HCT116 (cell line): ENCODE data around the gene HIGD2A. TPM values are rescaled to one million over a fixed set of nuclear protein-coding genes. Genes with fewer than 3 reads are reported as not detected.

ENCODE experiments used
- ATAC-seq: fragments of 200-7000 bp; cut with Tn5 transposase; 2 replicates; pipeline ENCODE4 v1.9.1; 2020; ENCODE audit warnings: mild to moderate bottlenecking, moderate library complexity
- BruUV-seq: library from RNA; stranded (reverse); fragments of 400-500 nt; replicated peaks from 2 replicates; lab custom pipeline; 2021; lab: Mats Ljungman, UMichigan
- CTCF ChIA-PET: fragments of 300-600 bp; sonication (Branson Sonifier 250); formaldehyde crosslinking; loops from one replicate; lab custom pipeline; 2021; ENCODE audit warnings: antibody characterized with exemption; lab: Charles Lee
- POLR2A ChIA-PET: fragments of 300-600, 350-600 bp; sonication (Branson Sonifier 250); formaldehyde crosslinking; loops from one replicate; lab custom pipeline; 2021; ENCODE audit warnings: antibody characterized with exemption; lab: Charles Lee
- RAD21 ChIA-PET, 2 experiments: fragments of 300-600 bp; sonication (Branson Sonifier 250); formaldehyde crosslinking; loops; one replicate each; lab custom pipeline; 2023; ENCODE audit warnings: low total read pairs in 2 of 2; ENCODE audit not compliant: uncharacterized antibody in 2 of 2, unreplicated experiment in 2 of 2, low non-redundant PET in 1 of 2; lab: Charles Lee
- DNase-seq: peaks from one replicate; pipeline ENCODE4 v3.0.0-alpha.2; 2010; ENCODE audit warnings: low read depth, low spot score
- H2AFZ ChIP-seq: fragments of 200-600 bp; shearing (Covaris generic), sonication (generic); 2 replicates; pipeline ENCODE4 v1.6.1; 2017; ENCODE audit warnings: low read depth, mixed run types, mixed read lengths, antibody characterized with exemption, low read length; ENCODE audit not compliant: poor library complexity, severe bottlenecking
- H3K27ac ChIP-seq: 2 replicates; pipeline ENCODE4 v1.5.1; 2012; ENCODE audit warnings: low read depth, low read length
- H3K27me3 ChIP-seq: fragments of 200-600 bp; sonication (generic); 2 replicates; pipeline ENCODE4 v1.6.1; 2016; ENCODE audit warnings: mixed run types, low read length, mixed read lengths; ENCODE audit not compliant: insufficient read depth
- H3K36me3 ChIP-seq, 2 experiments: fragments of 200-500 bp in 1 of 2; fragments of 200-600 bp in 1 of 2; sonication (Bioruptor generic) in 1 of 2; sonication (generic) in 1 of 2; 2 replicates each; pipeline versions ENCODE4 v1.5.1 to v1.6.1; 2014 to 2016; ENCODE audit warnings: low read length in 2 of 2, inconsistent platforms in 1 of 2, mixed read lengths in 1 of 2, mixed run types in 1 of 2; ENCODE audit not compliant: insufficient read depth in 2 of 2, control insufficient read depth in 1 of 2
- H3K4me1 ChIP-seq, 2 experiments: fragments of 200-600 bp in 1 of 2; sonication (generic) in 1 of 2; 2 replicates each; pipeline versions ENCODE4 v1.5.1 to v1.6.1; 2012 to 2017; ENCODE audit warnings: low read length in 2 of 2, inconsistent platforms in 1 of 2, mild to moderate bottlenecking in 1 of 2, mixed read lengths in 1 of 2, mixed run types in 1 of 2, moderate library complexity in 1 of 2; ENCODE audit not compliant: insufficient read depth in 2 of 2, control insufficient read depth in 1 of 2
- H3K4me2 ChIP-seq: fragments of 200-600 bp; sonication (generic); 2 replicates; pipeline ENCODE4 v1.6.1; 2017; ENCODE audit warnings: mixed run types, low read length, mixed read lengths
- H3K4me3 ChIP-seq, 2 experiments: fragments of 200-600 bp in 1 of 2; sonication (generic) in 1 of 2; replicated peaks in 1 of 2; 2 replicates each; pipeline ENCODE4 v1.5.1; 2011 to 2016; ENCODE audit warnings: low read length in 2 of 2, control low read depth in 1 of 2, low read depth in 1 of 2, mild to moderate bottlenecking in 1 of 2, mixed read lengths in 1 of 2, mixed run types in 1 of 2
- H3K79me2 ChIP-seq: fragments of 200-600 bp; sonication (generic); 2 replicates; pipeline ENCODE4 v1.6.1; 2017; ENCODE audit warnings: mild to moderate bottlenecking, mixed run types, low read length, moderate library complexity, mixed read lengths; ENCODE audit not compliant: insufficient read depth
- H3K9ac ChIP-seq: fragments of 200-600 bp; sonication (generic); 2 replicates; pipeline ENCODE4 v1.6.1; 2016; ENCODE audit warnings: low read length, mixed read lengths
- H3K9me2 ChIP-seq: fragments of 200-600 bp; sonication (generic), shearing (Covaris generic); 2 replicates; pipeline ENCODE4 v1.6.1; 2017; ENCODE audit warnings: mixed run types, mild to moderate bottlenecking, moderate library complexity; ENCODE audit not compliant: insufficient read depth
- H3K9me3 ChIP-seq, 2 experiments: fragments of 200-500 bp in 1 of 2; fragments of 200-600 bp in 1 of 2; sonication (Bioruptor generic) in 1 of 2; sonication (generic) in 1 of 2; 2 replicates each; pipeline ENCODE4 v1.6.1; 2014 to 2017; ENCODE audit warnings: low read length in 2 of 2, mixed read lengths in 2 of 2, inconsistent platforms in 1 of 2, low read depth in 1 of 2, mild to moderate bottlenecking in 1 of 2, mixed run types in 1 of 2, moderate library complexity in 1 of 2; ENCODE audit not compliant: control insufficient read depth in 1 of 2, insufficient read depth in 1 of 2
- H4K20me1 ChIP-seq: fragments of 200-600 bp; sonication (generic), shearing (Covaris generic); 2 replicates; pipeline ENCODE4 v1.6.1; 2017; ENCODE audit warnings: mixed run types, mild to moderate bottlenecking, moderate library complexity; ENCODE audit not compliant: insufficient read depth
- CTCF ChIP-seq, 3 experiments: fragments of 200-600 bp in 1 of 3; sonication (generic) in 1 of 3; IDR thresholded peaks in 2 of 3; conservative IDR thresholded peaks in 1 of 3; 2 replicates each; pipeline ENCODE4 v1.5.1; 2012 to 2017; ENCODE audit warnings: low read depth in 2 of 3, low read length in 2 of 3, antibody characterized with exemption in 1 of 3, borderline replicate concordance in 1 of 3, control low read depth in 1 of 3, mild to moderate bottlenecking in 1 of 3, mixed read lengths in 1 of 3, mixed run types in 1 of 3, moderate library complexity in 1 of 3; ENCODE audit not compliant: insufficient read depth in 1 of 3
- EGR1 ChIP-seq: IDR thresholded peaks from 2 replicates; pipeline ENCODE4 v1.6.1; 2012; ENCODE audit warnings: low read depth
- ELF1 ChIP-seq: IDR thresholded peaks from 2 replicates; pipeline ENCODE4 v1.6.1; 2012; ENCODE audit warnings: low read depth, borderline replicate concordance
- EZH2phosphoT487 ChIP-seq: fragments of 200-600 bp; IDR thresholded peaks from 2 replicates; pipeline ENCODE4 v1.6.1; 2018; ENCODE audit warnings: antibody characterized with exemption, borderline replicate concordance
- FOSL1 ChIP-seq: IDR thresholded peaks from 2 replicates; pipeline ENCODE4 v1.6.1; 2012; ENCODE audit warnings: low read depth
- SP1 ChIP-seq: IDR thresholded peaks from 2 replicates; pipeline ENCODE4 v1.6.1; 2012; ENCODE audit warnings: low read depth
- YY1 ChIP-seq: IDR thresholded peaks from 2 replicates; pipeline ENCODE4 v1.6.1; 2011; ENCODE audit warnings: low read length, low read depth, moderate library complexity, mild to moderate bottlenecking; ENCODE audit not compliant: insufficient replicate concordance; ENCODE audit errors: extremely low read depth
- intact Hi-C: fragments of 100-400 bp; cut with micrococcal nuclease; formaldehyde crosslinking; loops from 2 replicates; pipeline ENCODE4 v1.10.0; 2022
- total RNA-seq: library from RNA; stranded (reverse); gene quantifications from one replicate; pipeline ENCODE4 v1.2.1, GENCODE V29; 2021; ENCODE audit not compliant: unreplicated experiment

HIGD2A gene
- total RNA-seq, 1 experiment from 2014 or later: 130 TPM

GRCh38 chr5:176427971-176428370, 39.4 kb downstream of the HIGD2A start:
- H3K4me2 ChIP-seq: peak overlapping the region; percentile 59
- TF ChIP-seq ELF1 (peak; percentile 41), EZH2phosphoT487 (no peak), FOSL1 (peak; percentile 17; the same call in 1 of the 2 replicates), YY1 (no peak), SP1 (no peak)
- TF ChIP-seq, all 23 proteins: peak for 2
- 0 out of 2 replicates have a peak overlapping the region, but pooled peaks have one; percentile 4 for H3K9ac ChIP-seq
- no peaks in the 10 kb centered on the region for H3K9me2 ChIP-seq
- DNase-seq: peak; percentile 22
- H3K4me3 ChIP-seq: no peak overlapping the region; a peak in 1 of 4 replicates
- ATAC-seq: peak; percentile 61
- no TSS peak for BruUV-seq
- ChIA-PET RAD21 (no interaction called here), POLR2A (no interaction called here), CTCF (no interaction called here)
- H4K20me1 ChIP-seq: no peaks in the 10 kb centered on the region
- H2AFZ ChIP-seq: peak overlapping the region; percentile 83
- H3K27me3 ChIP-seq: no peaks in the 10 kb centered on the region
- H3K4me1 ChIP-seq: peaks cover 0 to 13% of the 10 kb centered on the region in 2 experiments; a peak in 2 of 4 replicates
- intact Hi-C loops: no loop called here
- no peaks in the 10 kb centered on the region for H3K79me2 ChIP-seq
- no peaks in the 10 kb centered on the region for H3K9me3 ChIP-seq
- no peaks in the 10 kb centered on the region for H3K36me3 ChIP-seq
- no peak overlapping the region for H3K27ac ChIP-seq

- H3K27ac ChIP-seq: no peak overlapping the region
- RAD21 ChIA-PET: no interaction called here
- CTCF ChIA-PET: no interaction called here
- H3K4me3 ChIP-seq: no peak overlapping the region
- H4K20me1 ChIP-seq: no peaks in the 10 kb centered on the region
- no peak overlapping the region for H3K4me2 ChIP-seq
- no peaks in the 10 kb centered on the region for H3K9me3 ChIP-seq
- ATAC-seq: peak; percentile 68
- intact Hi-C loops: no loop called here
- no TSS peak for BruUV-seq
- H3K9ac ChIP-seq: no peak overlapping the region
- H3K27me3 ChIP-seq: no peaks in the 10 kb centered on the region
- TF ChIP-seq EGR1 (no peak), FOSL1 (no peak), CTCF (IDR thresholded peaks at IDR 0.05 in 2 of 3, conservative IDR thresholded peaks at IDR 0.05 in 1 of 3; ENCODE audit: borderline replicate concordance in 1 of 3, insufficient read depth in 1 of 3, low read depth in 2 of 3, low read length in 2 of 3) (0 out of 6 replicates have a peak, but pooled peaks of 1 of the 3 experiments have one; percentile 13)
- DNase-seq: no peak
- H3K79me2 ChIP-seq: no peaks in the 10 kb centered on the region
- POLR2A ChIA-PET: no interaction called here
- H3K36me3 ChIP-seq: no peaks in the 10 kb centered on the region
- H3K4me1 ChIP-seq: peaks cover 0 to 13% of the 10 kb centered on the region in 2 experiments; a peak in 2 of 4 replicates
- H2AFZ ChIP-seq: no peak overlapping the region
- H3K9me2 ChIP-seq: no peaks in the 10 kb centered on the region
Observed at GRCh38 chr5:176429972-176430371, 41.4 kb downstream of the HIGD2A start.
